HEK293T (cell line): Measurements from ENCODE around the gene DNASE1L2.
A peak's percentile ranks its signal among the peaks of the same experiment; 100 is the strongest.

ENCODE experiments used
- CTCF ChIA-PET: fragments of 350-600 bp; formaldehyde crosslinking; extraction: SDS; loops from one replicate; lab custom pipeline; 2021; ENCODE audit warnings: antibody characterized with exemption, inconsistent platforms; lab: Yijun Ruan, JAX
- POLR2A ChIA-PET: fragments of 350-600 bp; formaldehyde crosslinking; extraction: SDS; loops from one replicate; lab custom pipeline; 2020; ENCODE audit warnings: antibody characterized with exemption, inconsistent platforms; lab: Yijun Ruan, JAX
- DNase-seq: peaks from one replicate; pipeline ENCODE4 v3.0.0; 2012; ENCODE audit warnings: mixed read lengths; ENCODE audit errors: extremely low spot score
- ARNT ChIP-seq: fragments of 450-650 bp; IDR thresholded peaks from 2 replicates; pipeline ENCODE4 v1.6.1; 2017; ENCODE audit warnings: mild to moderate bottlenecking
- BHLHE40 ChIP-seq: fragments of 450-650 bp; IDR thresholded peaks from 2 replicates; pipeline ENCODE4 v1.6.1; 2016; ENCODE audit warnings: mild to moderate bottlenecking, moderate library complexity, borderline replicate concordance
- CTBP1 ChIP-seq: fragments of 450-650 bp; IDR thresholded peaks from 2 replicates; pipeline ENCODE4 v1.6.1; 2016; ENCODE audit warnings: borderline replicate concordance
- ELF4 ChIP-seq: fragments of 450-650 bp; IDR thresholded peaks from 2 replicates; pipeline ENCODE4 v1.6.1; 2017; ENCODE audit warnings: antibody characterized with exemption
- FOXA1 ChIP-seq: fragments of 450-650 bp; IDR thresholded peaks from 2 replicates; pipeline ENCODE4 v1.6.1; 2016; ENCODE audit warnings: mild to moderate bottlenecking
- FOXK2 ChIP-seq: fragments of 450-650 bp; IDR thresholded peaks from 2 replicates; pipeline ENCODE4 v1.6.1; 2016; ENCODE audit warnings: mild to moderate bottlenecking
- FOXM1 ChIP-seq: fragments of 450-650 bp; IDR thresholded peaks from 2 replicates; pipeline ENCODE4 v1.6.1; 2017; ENCODE audit warnings: mild to moderate bottlenecking, borderline replicate concordance
- HDGF ChIP-seq: fragments of 450-650 bp; IDR thresholded peaks from 2 replicates; pipeline ENCODE4 v1.6.1; 2017; ENCODE audit warnings: antibody characterized with exemption, borderline replicate concordance
- L3MBTL2 ChIP-seq: fragments of 450-650 bp; conservative IDR thresholded peaks from 2 replicates; pipeline ENCODE4 v1.6.1; 2016; ENCODE audit warnings: mild to moderate bottlenecking
- LEF1 ChIP-seq: fragments of 450-650 bp; IDR thresholded peaks from 2 replicates; pipeline ENCODE4 v1.6.1; 2017; ENCODE audit warnings: mild to moderate bottlenecking, borderline replicate concordance
- NFRKB ChIP-seq: fragments of 450-650 bp; IDR thresholded peaks from 2 replicates; pipeline ENCODE4 v1.6.1; 2016; ENCODE audit warnings: mild to moderate bottlenecking, moderate library complexity
- PKNOX1 ChIP-seq: fragments of 450-650 bp; IDR thresholded peaks from 2 replicates; pipeline ENCODE4 v1.6.1; 2016
- SP1 ChIP-seq: fragments of 450-650 bp; IDR thresholded peaks from 2 replicates; pipeline ENCODE4 v1.6.1; 2017
- SUZ12 ChIP-seq: fragments of 450-650 bp; IDR thresholded peaks from 2 replicates; pipeline ENCODE4 v1.6.1; 2016; ENCODE audit warnings: mild to moderate bottlenecking
- TARDBP ChIP-seq: fragments of 450-650 bp; IDR thresholded peaks from 2 replicates; pipeline ENCODE4 v1.6.1; 2016
- ZNF384 ChIP-seq: fragments of 450-650 bp; IDR thresholded peaks from 2 replicates; pipeline ENCODE4 v1.6.1; 2016

The DNASE1L2 gene

GRCh38 chr16:2213817-2214718 lies 22.2 kb upstream of the DNASE1L2 start:
- DNase-seq, result no peak
- no peak for TF ChIP-seq BHLHE40
- no peak for TF ChIP-seq FOXA1
- TF ChIP-seq SP1, result no peak
- no peak for TF ChIP-seq ARNT
- no peak for TF ChIP-seq TARDBP
- no peak for TF ChIP-seq FOXM1
- no peak for TF ChIP-seq L3MBTL2
- no peak for TF ChIP-seq NFRKB
- TF ChIP-seq LEF1, result no peak
- no peak for TF ChIP-seq HDGF
- TF ChIP-seq ELF4, result no peak
- TF ChIP-seq PKNOX1, result no peak
- TF ChIP-seq ZNF384, result no peak
- TF ChIP-seq CTBP1, result no peak
- TF ChIP-seq FOXK2, result no peak
- TF ChIP-seq SUZ12, result no peak
- CTCF ChIA-PET, result interaction anchor here (0.6 kb wide), 2 partner anchors 59 to 74 kb away, joined by 3 read pairs; no protein-coding TSS in a partner anchor
- POLR2A ChIA-PET, result interaction anchor here (0.6 to 3.7 kb wide), 9 partner anchors 9 to 249 kb away, joined by 4 to 34 read pairs (median 12); partner anchors contain the start of genes E4F1, ECI1, MLST8 and RPS2

- POLR2A ChIA-PET, result interaction anchor here (0.6 to 3.7 kb wide), 12 partner anchors 9 to 250 kb away, joined by 3 to 34 read pairs (median 8); partner anchors contain the start of genes E4F1, ECI1, MLST8 and RPS2
- CTCF ChIA-PET, result interaction anchor here (0.6 kb wide), 2 partner anchors 59 to 74 kb away, joined by 3 read pairs; no protein-coding TSS in a partner anchor
- DNase-seq, result no peak
- TF ChIP-seq LEF1 (no peak; the same call in 1 of the 2 replicates), HDGF (no peak), CTBP1 (no peak), L3MBTL2 (no peak), ELF4 (no peak), ZNF384 (no peak), FOXM1 (no peak; the same call in 1 of the 2 replicates), SP1 (no peak), ARNT (no peak)
Observed at GRCh38 chr16:2214719-2214968, 21.6 kb upstream of the DNASE1L2 start, which contains the start of gene PGP. PGP (minus strand) TSS chr16:2214840; CDS start chr16:2214777, 63 bp downstream.

- DNase-seq, result no peak
- TF ChIP-seq HDGF, result no peak
- no peak for TF ChIP-seq PKNOX1
- TF ChIP-seq CTBP1, result no peak
- TF ChIP-seq FOXA1, result no peak
- no peak for TF ChIP-seq BHLHE40
- TF ChIP-seq ARNT, result no peak
- no peak for TF ChIP-seq FOXK2
- TF ChIP-seq SUZ12, result no peak
- TF ChIP-seq NFRKB, result no peak
- no peak for TF ChIP-seq ZNF384
- TF ChIP-seq L3MBTL2, result no peak
- TF ChIP-seq ELF4, result no peak
- TF ChIP-seq TARDBP, result no peak
- TF ChIP-seq SP1, result no peak
- TF ChIP-seq FOXM1, result no peak
- TF ChIP-seq LEF1, result no peak
- CTCF ChIA-PET, result no interaction called here
- POLR2A ChIA-PET, result interaction anchor here (0.9 to 3.7 kb wide), 6 partner anchors 9 to 35 kb away, joined by 3 to 34 read pairs (median 6); partner anchors contain the start of genes E4F1 and ECI1
Observed at GRCh38 chr16:2216330-2216729, 19.9 kb upstream of the DNASE1L2 start.

- ChIA-PET POLR2A (interaction anchor here (0.6 to 5.4 kb wide), 5 partner anchors 8 to 47 kb away, joined by 4 to 34 read pairs (median 4); partner anchors contain the start of genes DNASE1L2, ECI1 and PGP), CTCF (no interaction called here)
Observed at GRCh38 chr16:2223221-2223941, 12.9 kb upstream of the DNASE1L2 start, which contains the start of gene E4F1. E4F1 (plus strand) TSS chr16:2223591; CDS start chr16:2223614, 23 bp downstream.

GRCh38 chr16:2223942-2224486 lies 12.2 kb upstream of the DNASE1L2 start:
- ChIA-PET CTCF (no interaction called here), POLR2A (interaction anchor here (0.6 to 5.4 kb wide), 7 partner anchors 9 to 260 kb away, joined by 3 to 34 read pairs (median 4); partner anchors contain the start of genes DNASE1L2, ECI1, PGP and RPS2)
- DNase-seq, result peak; percentile 45
- TF ChIP-seq SUZ12 (no peak), TARDBP (no peak)

More at GRCh38 chr16:2223221-2223941, 12.9 kb upstream of the DNASE1L2 start, which contains the start of gene E4F1:
- TF ChIP-seq PKNOX1, result peak; percentile 99
- TF ChIP-seq HDGF, result no peak
- peak; percentile 99 for DNase-seq
